RKO (cell line): ENCODE results near the gene DISC1.
"Not testable (repeated sequence)": the region's sequence is repeated elsewhere in the genome, so short reads cannot be mapped to it uniquely, and the experiment has no call there.

Experiments used
- DNase-seq: peaks from one replicate; pipeline ENCODE4 v3.0.0-alpha.2; 2016; ENCODE audit warnings: low spot score

DISC1 gene

DNA sequence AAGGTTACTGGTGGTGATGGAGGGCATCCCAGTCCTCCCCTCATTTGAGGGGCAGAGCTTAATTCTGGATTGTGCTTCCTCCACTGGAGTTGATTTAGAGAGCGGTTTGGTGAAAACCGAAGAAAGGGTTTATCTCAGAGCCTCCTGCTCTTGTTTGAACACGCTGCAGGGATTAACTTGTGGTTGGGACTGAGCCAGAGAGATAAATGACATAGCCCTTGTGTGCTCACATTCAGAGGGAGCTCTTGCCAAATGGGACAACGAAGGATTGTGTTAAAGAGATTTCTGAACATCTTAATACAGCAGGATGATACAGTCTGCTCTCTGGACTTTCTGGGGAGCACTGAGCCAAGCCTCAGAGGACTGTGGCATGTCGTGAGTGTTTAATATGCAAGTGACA is 308.2 kb downstream of the DISC1 start:
- no peak for DNase-seq

DNA sequence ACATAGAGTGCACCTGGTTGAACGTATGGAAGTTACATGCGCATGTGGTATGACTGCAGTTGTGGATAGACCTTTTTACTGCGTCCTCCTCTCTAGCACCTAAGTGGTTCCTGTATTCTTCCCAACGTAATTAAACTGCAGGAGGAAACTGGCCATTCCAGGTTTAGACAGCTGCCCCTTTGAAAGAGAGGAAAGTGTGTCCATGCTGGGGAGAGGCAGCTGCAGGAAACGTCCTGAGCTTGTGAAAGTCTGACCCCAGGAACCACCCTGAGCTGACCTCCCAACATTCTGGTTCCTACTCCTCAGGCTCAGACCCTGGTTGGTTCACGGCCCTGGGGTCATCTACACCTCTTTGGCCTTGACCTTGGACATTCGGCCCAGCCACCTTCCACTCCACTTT is 309.3 kb downstream of the DISC1 start:
- DNase-seq: no peak

DNA sequence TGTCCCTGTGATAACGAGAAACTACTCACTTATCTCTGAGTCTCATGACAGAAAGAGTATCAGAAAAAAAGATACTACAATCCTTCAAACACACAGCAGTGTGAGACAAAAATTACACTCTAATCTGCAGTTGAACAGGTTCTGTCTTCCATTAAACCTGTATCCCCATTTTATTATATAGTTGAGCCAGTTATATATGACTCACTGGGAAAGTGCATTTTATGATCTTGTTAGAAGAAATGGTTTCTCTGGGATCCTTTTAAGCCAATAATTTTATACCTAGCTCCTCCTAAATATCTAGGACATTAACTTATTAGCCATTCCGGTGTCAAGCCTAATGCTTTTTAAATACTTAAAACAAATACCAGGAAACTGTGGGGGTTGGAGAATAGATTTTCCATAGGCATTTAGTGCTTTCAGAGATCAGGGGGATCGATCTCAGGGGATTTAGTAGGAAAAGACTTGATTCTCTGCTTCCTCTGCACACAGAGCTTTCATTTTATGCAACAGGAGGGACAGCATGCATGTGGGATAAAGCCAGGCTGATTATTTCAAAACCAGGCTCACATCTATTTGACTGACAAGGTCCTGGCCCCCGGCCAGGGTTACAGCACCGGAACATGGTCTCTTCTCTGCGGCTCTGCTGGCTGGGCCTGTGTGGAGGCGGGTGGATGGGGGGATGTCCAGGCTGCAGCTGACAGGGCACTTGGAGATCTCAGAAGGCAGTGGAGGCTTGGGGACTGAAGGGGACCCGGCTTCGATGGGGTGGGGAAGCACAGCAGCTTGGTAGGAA is 310.6 kb downstream of the DISC1 start:
- DNase-seq: no peak

DNA sequence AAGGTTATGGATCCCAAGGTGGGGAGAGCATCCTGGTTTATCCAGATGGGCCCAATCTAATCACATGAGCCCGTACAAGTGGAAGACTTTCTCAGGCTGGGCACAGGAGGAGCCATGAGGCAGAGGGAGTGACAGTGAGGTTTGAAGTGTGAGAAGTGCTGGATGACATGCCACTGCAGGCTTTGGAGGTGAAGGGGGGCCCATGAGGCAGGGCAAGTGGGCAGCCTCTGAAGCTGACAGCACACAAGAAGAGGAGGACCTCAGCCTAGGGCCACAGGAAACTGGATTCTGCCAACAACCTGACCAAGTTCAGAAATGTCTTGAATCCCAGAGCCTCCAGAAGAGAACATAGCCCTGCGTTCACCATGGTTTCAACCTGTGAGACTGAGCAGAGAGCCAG is 311.6 kb downstream of the DISC1 start:
- no peak for DNase-seq

DNA sequence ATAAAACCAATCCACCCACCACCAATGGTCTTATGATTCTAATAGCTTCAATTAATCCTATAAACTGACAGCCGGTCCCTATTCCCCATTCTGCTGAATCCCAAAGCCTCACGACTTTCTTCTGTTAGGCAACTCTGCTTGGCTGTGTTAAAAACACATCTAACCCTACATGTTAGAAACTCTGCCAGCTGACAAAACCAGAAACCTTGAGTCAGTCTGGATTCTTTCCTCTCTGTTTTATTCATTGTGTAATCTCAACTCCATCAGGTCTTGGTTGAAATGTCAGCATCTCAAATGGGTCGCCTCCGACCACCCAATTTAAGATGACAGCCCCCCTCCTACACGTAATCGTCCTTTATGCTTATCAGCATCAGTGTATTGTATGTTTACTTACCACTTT is 312.1 kb downstream of the DISC1 start:
- no peak for DNase-seq

DNA sequence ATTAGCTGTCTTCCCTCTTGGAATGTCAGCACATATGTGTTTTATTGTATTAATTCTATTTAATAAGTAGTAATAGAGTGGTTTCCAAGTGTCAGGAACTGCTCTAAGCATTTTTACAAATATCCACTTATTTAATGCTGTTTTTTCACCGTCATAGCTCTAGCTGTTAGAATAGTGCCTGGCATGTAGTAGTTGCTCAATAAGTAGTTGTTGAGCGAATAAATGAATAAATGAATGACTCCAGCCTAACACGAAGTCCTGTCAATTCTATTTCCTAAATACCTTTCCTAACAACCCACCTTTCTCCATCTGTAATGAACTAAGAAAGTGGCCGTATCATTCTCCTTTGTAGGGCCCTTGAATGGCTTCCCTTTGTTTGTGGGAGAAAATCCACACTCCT is 312.5 kb downstream of the DISC1 start:
- DNase-seq: no peak

DNA sequence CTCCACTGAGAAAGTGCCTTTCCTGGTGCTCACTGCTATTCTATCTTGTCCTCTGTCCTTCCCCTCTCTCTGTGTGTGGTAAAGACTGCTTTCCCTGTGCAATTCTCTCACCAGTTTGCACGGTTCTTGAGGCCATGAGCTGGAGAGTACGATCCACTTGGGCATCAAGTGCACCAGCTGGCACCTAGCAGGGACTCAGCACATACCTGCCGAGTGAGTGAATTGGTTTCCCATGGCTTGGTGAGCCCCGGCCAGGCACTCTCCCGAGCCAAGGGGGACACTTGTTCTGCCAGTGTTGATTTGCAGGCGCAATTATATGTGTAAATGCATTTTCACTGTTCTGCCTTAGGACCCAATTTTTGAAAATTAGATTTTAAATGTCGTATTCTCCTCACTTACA is 313.5 kb downstream of the DISC1 start:
- DNase-seq: no peak

DNA sequence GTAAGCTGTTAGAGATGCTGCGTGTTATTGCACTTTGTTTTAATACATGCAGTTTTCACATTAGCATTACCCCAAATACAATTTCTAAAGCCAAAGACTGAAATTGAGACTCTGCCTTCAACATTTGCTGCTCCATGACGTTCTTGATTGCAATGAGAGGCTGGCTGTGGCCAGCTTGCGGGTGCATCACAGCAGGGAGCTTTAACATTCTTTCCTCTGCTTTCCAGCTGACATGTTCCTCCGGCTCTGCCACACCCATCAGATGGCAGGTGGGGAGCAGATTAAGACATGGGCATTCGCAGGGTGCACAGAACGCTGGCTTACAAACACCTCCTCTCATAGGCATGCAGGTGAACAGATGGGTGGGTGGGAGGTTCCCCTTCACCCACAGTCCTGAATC is 314.1 kb downstream of the DISC1 start:
- DNase-seq: no peak

DNA sequence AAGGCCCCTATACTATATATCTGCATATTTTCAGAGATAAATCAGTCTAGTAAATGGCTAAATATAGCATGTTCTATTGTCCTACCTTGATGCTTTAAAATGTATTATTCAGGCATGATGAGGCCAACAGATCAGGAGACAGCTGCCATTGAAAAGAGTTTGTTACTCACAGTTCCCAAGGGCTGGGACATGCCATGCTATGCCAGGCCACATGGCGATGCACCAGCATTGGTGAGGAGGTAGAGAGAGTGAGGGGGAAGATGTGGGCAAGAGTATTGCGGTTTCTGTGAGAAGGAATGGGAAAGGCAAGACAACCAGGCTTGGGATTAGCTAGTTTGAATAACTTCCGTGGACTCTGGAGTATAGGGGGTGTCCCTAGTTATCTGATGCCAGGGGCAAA is 316.5 kb downstream of the DISC1 start:
- no peak for DNase-seq

DNA sequence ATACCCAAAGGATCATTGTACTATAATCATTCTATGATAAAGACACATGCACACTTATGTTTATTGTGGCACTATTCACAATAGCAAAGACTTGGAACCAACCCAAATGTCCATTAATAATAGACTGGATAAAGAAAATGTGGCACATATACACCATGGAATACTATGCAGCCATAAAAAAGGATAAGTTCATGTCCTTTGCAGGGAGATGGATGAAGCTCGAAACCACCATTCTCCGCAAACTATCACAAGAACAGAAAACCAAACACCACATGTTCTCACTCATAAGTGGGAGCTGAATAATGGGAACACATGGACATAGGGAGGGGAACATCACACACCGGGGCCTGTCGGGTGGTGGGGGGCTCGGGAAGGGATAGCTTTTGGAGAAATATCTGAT is 321.5 kb downstream of the DISC1 start:
- not testable (repeated sequence) for DNase-seq

DNA sequence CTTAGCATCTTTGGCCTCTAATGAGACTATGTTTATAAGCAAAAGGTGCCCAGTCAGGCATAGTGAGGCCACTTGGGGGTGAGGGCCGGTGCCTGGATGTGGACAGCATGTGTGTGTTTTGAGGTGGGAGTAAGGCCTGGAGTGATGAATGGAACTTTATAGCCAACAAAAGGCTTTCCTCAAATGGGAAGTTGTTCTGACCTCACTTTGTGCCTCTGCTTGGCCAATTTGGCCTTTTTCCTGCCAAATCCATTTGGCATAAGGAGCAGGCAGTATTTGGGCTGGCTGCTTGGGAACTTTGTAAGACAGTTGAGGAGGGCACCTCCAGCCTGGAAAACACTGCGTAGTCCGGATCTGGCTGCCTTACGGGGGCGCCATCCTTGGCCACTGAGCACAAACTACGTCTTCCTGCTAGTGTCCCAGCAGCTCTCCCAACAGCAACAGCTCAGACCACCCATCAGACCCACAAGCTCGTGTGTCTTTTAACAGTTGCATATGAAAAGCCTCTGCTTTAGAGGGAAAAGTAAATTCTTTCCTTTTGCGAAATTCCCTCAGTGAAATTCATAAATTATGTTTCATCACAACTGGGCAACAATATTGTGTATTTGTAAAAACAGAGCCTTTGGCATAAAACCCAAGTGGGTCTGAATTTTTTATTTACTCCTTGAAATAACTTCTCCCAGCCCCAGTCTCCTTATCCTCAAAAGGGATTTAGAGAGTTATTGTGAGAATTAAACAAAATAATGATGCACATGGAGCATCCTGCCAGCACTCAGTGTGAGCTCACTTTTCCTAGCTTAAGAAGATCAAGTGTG is 322.9 kb downstream of the DISC1 start:
- DNase-seq: no peak

DNA sequence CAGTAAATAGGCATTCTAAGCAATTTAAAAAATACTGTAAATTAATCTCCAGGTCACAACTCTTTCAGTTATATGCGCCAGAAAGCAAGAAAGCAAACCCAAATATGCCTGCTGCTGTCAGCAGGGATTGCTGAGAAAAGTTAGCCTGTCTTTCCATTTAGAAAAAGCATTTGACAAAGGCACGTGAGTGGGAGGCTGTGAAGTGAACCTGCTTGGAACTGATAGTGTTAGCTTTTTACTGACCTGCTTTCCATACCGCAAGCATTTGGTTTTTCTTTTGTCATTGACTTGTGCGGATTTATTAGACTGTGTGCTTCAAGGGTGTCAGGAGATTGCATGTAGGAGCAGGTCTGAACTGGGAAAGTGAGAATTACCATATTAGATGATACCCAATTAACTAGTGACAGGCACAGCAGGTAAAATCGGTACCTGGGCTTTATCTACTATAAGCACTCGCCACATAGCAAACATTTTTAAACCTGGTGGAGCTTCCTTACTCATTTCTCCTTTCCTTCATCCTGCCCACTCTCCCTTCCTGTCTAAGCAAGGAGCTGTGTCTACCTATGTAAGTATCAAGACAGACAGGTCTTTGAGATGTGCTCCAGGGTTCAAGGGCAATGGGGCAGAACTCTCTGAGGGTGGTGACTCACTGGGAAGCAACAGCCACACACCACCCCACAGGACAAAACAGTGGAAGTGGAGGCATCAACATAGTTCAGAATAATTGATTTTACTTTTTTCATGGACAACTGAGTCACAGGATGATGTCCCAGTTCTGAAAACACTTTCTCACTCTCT is 323.9 kb downstream of the DISC1 start:
- no peak for DNase-seq

DNA sequence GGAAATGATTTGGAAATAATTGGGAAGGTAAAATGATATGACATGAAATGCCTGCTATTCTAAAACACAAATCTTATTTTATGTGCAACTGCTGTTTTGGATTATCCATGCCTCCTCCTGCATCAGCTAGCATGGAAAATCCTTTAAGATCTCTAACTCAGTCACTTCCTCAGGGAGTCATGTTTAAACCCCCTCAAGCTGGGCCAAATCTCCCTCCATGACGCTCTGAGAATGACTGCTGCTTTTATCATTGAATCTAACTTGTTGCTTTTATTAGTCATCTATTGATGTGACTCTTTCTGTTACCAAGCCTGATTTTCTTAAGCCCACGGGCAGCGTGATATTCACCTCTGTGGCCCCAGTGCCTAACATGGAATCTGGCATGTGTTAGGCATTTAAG is 324.8 kb downstream of the DISC1 start:
- DNase-seq: peak; percentile 61

DNA sequence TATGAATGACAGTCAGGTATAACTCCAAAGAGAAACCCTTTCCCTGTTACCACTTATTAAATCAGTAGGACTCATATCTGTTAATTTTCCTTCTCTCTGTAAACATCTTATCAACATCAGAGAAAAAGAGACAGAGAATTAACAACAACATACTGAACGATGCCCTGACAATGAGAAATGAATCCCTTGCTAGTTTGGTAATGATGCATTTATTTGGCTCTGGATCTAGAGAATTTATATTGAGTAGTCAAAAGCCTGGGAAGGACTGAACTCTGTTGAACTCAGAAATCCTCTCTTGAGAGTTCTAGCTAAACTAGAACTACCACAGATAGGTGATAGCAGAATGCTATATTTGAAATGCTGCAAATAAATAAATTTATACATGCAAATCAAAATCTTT is 325.6 kb downstream of the DISC1 start:
- no peak for DNase-seq

DNA sequence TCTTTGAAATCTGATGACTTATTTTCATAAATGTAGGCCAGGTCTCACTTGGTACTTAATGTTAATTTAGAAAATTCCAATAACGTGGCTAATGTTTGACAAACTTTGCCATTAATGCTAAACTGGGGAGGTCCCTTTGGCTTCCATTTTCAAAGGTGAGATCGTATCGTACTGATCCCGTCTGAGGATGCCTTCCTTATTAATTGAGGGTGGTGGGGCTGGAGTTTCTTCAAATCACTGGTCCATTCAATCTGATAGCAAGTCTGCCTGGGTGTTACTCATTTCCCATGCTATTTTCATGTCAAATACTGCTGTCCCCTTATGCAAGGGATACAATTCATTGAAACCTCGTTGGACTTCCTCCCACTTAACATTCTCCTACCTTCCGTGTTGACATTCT is 327.1 kb downstream of the DISC1 start:
- no peak for DNase-seq

DNA sequence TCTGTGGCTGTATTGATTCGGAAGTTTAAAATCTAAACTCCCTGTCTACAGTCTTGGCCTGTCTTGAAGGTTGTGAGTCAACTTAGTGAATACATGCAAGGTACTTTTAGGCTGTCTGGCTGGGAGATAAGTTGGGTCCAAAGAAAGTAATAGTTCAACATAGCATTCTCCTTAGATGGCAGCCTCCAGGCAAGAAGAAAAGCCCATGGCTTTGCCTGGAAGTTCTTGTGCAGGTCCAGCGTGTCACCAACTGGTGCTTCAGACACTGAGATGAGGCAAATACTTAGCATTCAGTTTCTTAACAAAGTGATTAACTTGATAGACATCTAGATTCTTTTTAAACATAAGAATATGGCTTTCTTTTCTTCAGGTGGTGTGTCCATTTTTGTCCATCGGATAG is 328.2 kb downstream of the DISC1 start:
- no peak for DNase-seq

DNA sequence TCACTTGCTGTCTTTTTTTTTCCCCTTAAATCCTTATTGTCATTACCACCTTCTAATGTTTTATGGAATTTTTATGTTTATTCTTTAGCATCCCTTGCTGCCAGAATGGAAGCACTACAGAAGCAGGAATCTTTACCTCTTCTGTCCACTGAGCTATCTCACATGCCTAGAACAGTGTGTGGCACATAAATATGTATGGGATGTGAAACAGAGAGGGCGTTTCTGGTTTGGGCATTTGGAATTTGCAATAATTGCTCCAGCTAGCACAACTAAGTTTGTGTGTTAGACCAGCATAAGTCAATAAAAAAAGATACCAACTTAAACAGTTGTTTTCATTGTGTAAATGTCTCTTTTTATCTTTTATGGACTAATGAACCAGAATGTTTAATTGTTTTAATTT is 330.8 kb downstream of the DISC1 start:
- no peak for DNase-seq

DNA sequence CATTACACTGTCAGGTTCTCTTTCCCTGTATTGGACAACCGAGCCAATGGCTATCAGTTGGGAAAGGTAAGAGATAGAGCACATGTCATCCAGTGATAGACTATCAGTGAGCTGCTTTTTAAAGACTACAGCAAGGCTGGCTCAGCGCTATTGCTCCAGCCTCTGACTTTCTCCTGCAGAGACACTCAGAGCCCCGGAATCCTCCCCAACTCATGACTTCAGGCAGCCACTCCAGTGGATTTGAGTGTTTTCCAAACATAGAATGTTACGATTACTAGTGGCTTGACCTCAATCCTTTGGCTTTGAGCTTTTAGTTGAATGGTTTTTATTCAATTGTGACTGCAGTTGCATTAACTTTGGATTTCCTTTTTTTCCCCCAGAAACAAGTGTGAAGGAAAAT is 331.9 kb downstream of the DISC1 start:
- no peak for DNase-seq

DNA sequence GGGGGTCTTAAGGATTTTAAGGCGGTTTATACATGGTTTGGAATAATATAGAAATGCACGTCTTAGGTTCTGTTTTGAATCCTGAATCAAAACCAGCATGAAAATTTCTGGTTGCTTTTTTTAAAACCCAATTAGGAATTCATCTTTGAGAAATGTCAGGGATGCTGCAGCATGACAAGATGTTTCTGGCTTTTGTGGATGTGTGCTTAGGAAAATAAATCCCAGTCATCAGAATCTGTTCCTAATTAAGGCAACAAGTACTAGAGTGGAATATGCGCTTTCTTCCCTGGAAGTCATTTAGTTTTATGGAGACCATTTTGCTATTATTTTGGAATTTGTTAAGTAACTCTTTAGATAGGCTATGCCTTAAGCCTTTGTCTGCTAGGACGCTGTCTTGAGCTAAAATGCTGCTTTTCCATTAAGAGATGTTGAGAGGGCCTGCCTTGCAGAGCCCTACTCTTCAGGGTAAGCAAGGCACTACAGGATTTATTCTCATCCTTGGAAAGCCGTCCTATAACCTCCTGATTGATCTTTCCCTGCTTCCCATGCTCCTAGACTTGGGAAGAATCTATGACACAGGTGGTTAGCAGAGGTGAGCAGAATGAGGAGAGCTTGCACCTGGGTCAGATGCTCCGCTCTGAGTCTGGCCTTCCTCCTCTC is 332.8 kb downstream of the DISC1 start:
- DNase-seq: no peak

DNA sequence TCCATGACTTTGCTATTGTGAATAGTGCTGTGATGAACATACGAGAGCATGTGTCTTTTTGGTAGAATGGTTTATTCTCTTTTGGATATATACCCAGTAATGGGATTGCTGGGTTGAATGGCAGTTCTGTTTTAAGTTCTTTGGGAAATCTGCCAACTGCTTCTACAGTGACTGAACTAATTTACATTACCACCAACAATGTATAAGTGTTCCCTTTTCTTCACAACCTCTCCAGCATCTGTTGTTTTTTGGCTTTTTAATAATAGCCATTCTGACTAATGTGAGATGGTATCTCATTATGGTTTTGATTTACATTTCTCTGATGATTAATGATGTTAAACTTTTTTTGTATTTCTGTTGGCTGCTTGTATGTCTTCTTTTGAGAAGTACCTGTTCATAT is 335.2 kb downstream of the DISC1 start:
- DNase-seq: not testable (repeated sequence)

DNA sequence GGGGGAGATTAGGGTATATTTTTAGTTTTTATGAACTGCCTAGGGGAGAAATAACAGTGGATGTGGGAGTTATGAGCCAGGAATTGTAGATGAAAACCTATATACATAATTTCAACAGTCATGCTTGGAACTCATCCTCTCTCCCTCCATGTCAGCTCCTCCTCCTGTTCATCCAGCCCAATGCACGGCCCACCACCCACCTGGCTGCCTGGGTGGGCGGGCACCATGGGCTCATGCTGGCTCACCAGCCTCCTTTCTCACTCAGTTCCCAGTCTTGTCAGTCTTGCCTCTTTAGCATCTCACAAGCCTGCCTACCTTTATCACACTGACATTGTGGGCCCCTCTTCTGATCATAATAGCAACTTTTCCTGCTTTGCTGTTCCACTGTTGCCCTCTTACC is 336.0 kb downstream of the DISC1 start:
- no peak for DNase-seq

DNA sequence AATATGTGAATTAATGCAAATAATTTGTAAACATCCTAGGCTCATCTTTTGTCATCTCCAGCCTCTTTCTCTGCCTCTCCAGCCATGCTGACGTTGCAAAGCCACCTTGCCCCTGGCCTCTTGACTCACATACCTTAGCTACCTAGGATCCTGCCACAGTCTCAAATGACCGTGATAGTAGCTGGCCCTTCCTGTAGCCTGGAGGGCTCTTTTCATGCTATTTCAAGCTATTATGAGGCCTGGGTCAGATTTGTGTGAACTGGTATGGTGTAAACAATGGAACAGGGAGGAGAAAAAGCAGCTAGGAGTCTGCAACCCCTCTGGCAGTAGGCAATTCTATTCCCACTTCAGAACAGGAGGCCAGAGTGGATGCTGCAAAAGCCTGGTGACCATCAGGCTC is 337.7 kb downstream of the DISC1 start:
- no peak for DNase-seq
